ENCODE data around the gene OTUD3. TPM values are rescaled to one million over a fixed set of nuclear protein-coding genes. Genes with fewer than 3 reads are reported as not detected.
A peak's percentile ranks its signal among the peaks of the same experiment; 100 is the strongest.

OTUD3 gene
- total RNA-seq, 6 experiments from 2014 or later = 5.4 to 8.3 (median 7.5) TPM

DNA sequence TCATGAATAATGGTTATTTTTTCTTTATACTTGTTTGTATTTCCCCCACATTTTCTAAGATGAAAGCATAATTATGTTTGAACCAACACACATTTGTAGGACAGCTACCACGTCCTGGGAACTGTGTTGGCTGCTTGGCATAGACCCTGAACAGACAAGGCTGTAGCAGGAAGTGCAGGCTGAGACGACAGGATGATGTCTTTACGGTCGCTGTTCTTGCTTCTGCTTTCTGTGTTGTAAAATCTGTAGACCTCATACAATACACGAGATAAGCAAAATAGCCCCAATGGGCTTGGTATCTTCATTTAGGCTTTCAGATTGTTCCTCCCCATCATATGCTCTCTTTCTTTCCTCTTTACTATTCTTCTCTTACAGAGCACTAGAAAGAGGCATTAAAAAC is 23.3 kb upstream of the OTUD3 start:
- TF ChIP-seq, protein P1, sequence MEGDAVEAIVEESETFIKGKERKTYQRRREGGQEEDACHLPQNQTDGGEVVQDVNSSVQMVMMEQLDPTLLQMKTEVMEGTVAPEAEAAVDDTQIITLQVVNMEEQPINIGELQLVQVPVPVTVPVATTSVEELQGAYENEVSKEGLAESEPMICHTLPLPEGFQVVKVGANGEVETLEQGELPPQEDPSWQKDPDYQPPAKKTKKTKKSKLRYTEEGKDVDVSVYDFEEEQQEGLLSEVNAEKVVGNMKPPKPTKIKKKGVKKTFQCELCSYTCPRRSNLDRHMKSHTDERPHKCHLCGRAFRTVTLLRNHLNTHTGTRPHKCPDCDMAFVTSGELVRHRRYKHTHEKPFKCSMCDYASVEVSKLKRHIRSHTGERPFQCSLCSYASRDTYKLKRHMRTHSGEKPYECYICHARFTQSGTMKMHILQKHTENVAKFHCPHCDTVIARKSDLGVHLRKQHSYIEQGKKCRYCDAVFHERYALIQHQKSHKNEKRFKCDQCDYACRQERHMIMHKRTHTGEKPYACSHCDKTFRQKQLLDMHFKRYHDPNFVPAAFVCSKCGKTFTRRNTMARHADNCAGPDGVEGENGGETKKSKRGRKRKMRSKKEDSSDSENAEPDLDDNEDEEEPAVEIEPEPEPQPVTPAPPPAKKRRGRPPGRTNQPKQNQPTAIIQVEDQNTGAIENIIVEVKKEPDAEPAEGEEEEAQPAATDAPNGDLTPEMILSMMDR (IDR thresholded peaks at IDR 0.05) = no peak
- Mint-ChIP-seq H3K36me3 (ENCODE audit: low read depth) (peaks cover 6% of the 10 kb centered on the region), H3K27ac (no peak overlapping the region), H3K4me1 (ENCODE audit: low read depth) (peaks cover 37% of the 10 kb centered on the region), H3K4me3 (no peak overlapping the region), H3K9me3 (peaks cover 8% of the 10 kb centered on the region), H3K27me3 (ENCODE audit: insufficient read depth) (peaks cover 7% of the 10 kb centered on the region)
- DNase-seq = no peak

DNA sequence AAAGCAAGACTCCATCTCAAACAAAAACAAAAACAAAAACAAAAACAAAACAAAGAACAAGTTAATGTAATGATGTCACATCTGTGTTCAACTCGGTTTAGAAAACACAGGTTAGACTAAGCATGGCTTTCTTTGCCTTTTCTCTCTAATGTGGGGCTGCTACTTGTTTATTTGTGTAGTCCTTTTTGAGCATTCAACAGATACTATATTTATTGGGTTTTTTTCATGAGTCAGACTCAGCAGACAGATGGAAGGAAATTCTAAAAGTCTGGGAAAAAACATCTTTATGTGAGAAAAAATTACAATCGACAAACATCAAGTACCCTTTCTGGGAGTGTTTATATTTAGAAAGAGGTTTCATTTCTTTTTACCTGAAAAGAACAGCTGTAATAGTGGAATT is 22.3 kb upstream of the OTUD3 start:
- DNase-seq = no peak
- TF ChIP-seq, protein P1 (IDR thresholded peaks at IDR 0.05) = no peak
- Mint-ChIP-seq H3K4me3 (no peak overlapping the region), H3K4me1 (ENCODE audit: low read depth) (peaks cover 47% of the 10 kb centered on the region), H3K36me3 (ENCODE audit: low read depth) (peaks cover 6% of the 10 kb centered on the region), H3K9me3 (peaks cover 8% of the 10 kb centered on the region), H3K27ac (no peak overlapping the region), H3K27me3 (ENCODE audit: insufficient read depth) (peaks cover 2% of the 10 kb centered on the region)

DNA sequence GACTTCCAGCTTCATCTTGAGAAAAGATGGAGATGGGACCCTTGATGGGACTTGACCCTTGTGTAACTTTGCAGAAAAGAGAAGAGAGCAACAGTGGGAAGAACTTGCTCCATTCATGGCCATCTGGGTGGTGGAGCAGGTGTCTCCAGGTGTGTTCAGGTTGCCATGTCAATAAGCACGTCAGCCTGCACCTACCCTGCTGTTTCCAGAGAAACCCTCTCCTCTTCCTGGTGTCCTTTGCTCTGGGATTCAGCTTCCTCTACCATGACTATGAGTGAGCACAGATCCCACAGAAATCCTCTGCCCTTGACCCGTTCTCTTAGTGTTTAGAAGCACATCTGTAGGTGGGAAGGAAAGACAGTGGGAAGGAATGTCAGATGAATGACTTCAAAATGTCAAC is 21.8 kb upstream of the OTUD3 start:
- no peak for DNase-seq
- H3K9me3 Mint-ChIP-seq = peaks cover 8% of the 10 kb centered on the region
- no peak overlapping the region for H3K27ac Mint-ChIP-seq
- H3K27me3 Mint-ChIP-seq (ENCODE audit: insufficient read depth) = peaks cover 2% of the 10 kb centered on the region
- H3K36me3 Mint-ChIP-seq (ENCODE audit: low read depth) = peaks cover 6% of the 10 kb centered on the region
- H3K4me3 Mint-ChIP-seq = no peak overlapping the region
- peaks cover 50% of the 10 kb centered on the region for H3K4me1 Mint-ChIP-seq (ENCODE audit: low read depth)
- TF ChIP-seq, protein P1 (IDR thresholded peaks at IDR 0.05) = no peak

DNA sequence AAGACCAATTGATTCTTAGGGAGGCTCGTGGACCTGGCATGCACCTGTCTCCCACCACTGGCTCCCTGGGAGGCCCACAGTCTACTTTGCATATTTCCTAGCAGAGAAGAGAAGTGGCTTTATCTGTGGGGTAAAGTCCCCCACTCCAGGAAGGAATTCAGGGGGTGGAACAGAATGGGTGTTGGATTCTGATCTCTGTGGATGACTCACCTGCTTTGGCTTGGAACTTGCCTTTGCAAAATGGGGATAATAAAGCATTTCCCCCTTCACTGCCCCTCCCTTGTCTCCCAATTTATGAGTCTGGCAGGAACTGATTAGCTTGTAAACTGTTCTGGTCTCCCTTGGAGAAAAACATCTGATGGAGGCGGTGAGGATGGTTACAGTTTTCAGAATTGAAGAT is 21.2 kb upstream of the OTUD3 start:
- Mint-ChIP-seq H3K27ac (peak overlapping the region; percentile 66), H3K27me3 (ENCODE audit: insufficient read depth) (peaks cover 2% of the 10 kb centered on the region), H3K9me3 (peaks cover 8% of the 10 kb centered on the region), H3K4me1 (ENCODE audit: low read depth) (peaks cover 56% of the 10 kb centered on the region), H3K36me3 (ENCODE audit: low read depth) (peaks cover 6% of the 10 kb centered on the region), H3K4me3 (no peak overlapping the region; the same call in 1 of the 2 replicates)
- TF ChIP-seq, protein P1 (IDR thresholded peaks at IDR 0.05) = no peak
- peak; percentile 65 for DNase-seq

DNA sequence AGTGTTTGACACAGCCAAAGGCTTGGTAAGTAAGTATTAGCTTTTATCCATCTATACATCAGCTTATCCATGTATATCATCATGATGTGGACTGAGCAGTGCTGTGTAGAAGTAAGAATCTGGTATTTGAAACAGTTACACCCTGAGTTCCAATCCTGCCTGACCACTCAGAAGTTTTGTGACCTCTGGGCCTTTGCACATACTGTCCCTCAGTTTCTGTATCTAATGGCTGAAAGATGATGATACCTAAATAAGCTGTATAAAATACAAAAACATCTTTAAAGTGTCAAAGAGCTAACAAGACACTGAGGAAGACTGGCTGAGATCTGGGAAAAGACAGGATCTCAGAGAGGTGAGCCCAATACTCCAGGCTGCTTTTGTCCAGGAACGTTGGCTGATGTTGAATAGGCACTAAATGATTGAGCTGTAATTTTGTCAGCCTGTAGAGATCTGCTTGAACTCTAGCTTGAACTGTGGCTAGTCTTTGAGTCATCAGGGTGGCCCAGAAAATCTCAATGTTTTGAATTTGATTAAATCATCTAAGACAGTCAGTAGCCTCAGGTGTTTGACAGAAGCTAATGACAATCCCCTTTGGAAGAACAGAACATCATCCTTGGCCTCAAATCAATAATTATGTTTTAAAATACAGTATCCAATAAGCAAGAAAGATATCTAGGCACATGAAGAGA is 20.2 kb upstream of the OTUD3 start:
- TF ChIP-seq, protein P1 (IDR thresholded peaks at IDR 0.05) = no peak
- Mint-ChIP-seq H3K36me3 (ENCODE audit: low read depth) (peaks cover 6% of the 10 kb centered on the region), H3K27me3 (ENCODE audit: insufficient read depth) (peaks cover 2% of the 10 kb centered on the region; the same call in 1 of the 2 replicates), H3K4me1 (ENCODE audit: low read depth) (peaks cover 66% of the 10 kb centered on the region), H3K9me3 (peaks cover 8% of the 10 kb centered on the region), H3K4me3 (no peak overlapping the region), H3K27ac (peak overlapping the region; percentile 66; the same call in 1 of the 2 replicates)
- DNase-seq = no peak
